DMS153 (cell line): Measurements from ENCODE around the gene PACRG.

Experiments
- DNase-seq: peaks from one replicate; lab custom pipeline; 2025; lab: John Stamatoyannopoulos, UW

The PACRG gene

DNA sequence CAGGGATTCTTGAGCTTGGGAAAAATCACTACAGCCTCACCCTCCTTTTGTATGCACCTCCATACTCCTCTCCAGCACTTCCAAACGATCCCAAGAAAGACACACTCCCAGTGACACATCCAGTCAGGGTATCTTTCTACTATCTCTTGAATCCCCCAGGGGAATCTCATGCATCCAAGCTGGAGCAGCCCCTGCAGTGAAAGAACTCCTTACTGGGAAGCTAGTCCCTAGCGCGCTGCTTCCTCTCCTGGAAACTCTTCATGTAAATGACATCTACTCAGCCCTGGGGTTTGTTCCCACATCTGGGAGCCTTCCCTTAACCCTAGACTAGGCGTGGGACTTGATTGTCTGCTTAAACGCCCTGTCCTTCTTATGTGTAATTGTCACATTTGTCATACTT lies 357.7 kb downstream of the PACRG start:
- DNase-seq, result no peak

- no peak for DNase-seq
Measured at GRCh38 chr6:163085861-163086623, 358.3 kb downstream of the PACRG start.

DNA sequence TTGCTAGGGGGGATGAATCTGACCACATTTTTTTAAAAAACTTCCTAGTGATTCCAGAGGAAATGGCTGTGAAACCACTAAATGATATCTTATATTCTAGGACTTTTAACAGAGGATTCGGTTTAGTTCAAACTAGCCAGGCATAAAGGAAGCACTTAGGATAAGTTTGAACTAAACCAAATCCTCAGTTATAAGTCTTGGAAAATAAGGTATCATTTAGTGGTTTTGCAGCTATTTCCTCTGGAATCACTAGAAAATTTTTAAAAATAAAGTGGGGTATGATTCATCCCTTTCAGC lies 358.8 kb downstream of the PACRG start:
- no peak for DNase-seq

DNA sequence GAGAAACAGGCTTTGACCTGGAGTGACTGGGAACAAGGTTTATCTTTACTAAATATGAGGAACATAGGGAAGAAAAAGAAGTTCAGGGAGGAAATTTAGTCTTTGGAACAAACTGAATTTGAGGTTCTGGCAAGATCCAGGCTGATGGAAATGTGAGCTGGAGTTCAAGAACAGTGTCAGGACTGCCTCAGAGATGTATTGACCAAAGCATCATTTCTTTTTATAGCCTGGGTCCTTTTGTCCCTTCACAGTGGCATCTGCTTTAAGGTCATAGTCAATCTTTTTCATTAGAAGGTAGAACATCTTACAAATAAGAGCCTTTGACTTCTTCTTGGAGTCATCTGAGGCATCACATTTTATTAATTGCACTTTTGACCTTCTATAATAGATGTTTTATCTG lies 360.2 kb downstream of the PACRG start:
- no peak for DNase-seq

- DNase-seq, result no peak
Measured at GRCh38 chr6:163092876-163093275, 365.1 kb downstream of the PACRG start.

GRCh38 chr6:163094881-163095280 lies 367.1 kb downstream of the PACRG start:
- DNase-seq, result no peak

DNA sequence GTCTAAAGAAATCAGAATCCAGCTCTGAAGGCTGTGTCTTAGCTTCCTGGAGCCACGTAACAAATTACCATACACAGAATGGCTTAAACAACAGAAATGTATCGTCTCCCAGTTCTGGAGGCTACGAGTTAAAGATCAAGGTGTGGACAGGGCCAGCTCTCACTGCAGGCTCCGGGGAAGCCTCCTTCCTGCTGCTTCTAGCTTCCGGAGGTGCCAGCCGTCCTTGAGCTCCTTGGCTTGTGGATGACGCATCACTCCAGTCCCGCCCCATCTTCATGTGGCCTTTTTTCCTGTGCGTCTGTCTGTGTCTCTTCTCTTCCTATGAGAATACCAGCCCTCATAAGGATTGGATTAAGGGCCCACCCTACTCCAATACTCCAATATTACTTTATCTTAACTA lies 367.6 kb downstream of the PACRG start:
- DNase-seq, result no peak

DNA sequence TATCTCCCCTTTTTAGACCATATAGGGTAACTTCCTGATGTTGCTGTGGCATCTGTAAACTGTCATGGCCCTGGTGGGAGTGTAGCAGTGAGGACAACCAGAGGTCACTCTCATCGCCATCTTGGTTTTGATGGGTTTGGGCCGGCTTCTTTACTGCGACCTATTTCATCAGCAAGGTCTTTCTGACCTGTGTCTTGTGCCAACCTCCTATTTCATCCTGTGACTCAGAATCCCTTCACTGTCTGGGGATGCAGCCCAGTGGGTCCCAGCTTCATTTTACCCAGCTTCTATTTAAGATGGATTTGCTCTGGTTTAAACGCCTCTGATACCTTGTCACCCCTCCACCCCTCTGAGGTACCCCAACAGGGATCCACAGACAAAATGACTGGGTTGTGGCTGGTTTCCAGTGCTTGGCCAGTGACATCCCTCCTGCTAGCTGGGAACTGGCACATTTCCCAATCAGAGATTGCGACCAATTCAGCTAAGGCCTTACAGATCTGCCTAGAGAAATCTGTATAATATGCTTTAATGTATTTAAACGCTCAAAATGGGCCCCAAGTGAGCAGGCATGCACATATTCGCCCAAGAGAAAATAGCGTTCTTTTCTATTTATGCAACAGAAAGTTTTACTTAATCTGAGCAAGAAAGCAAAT lies 371.2 kb downstream of the PACRG start:
- DNase-seq, result no peak

- DNase-seq, result no peak
Measured at GRCh38 chr6:163099621-163100171, 371.9 kb downstream of the PACRG start.

DNA sequence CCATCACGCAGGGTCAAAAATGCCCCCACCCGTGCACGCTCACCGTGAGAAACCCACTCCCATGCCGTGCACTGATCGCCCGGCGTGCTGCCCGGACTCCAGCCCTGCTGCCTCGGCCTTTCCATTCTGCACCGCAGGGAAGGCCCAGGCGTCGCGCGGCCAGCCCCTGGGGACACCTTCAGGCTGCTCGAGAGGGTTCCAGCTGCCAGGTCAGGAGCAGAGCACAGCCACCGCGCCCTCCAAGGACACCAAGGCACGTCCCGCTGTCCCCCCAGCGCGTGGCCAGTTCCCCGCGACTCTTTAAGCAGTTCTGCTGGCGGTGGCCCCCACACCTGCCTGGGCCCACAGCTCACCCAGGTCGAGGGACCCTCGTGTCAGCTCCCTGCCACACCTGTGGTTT lies 372.5 kb downstream of the PACRG start:
- no peak for DNase-seq

DNA sequence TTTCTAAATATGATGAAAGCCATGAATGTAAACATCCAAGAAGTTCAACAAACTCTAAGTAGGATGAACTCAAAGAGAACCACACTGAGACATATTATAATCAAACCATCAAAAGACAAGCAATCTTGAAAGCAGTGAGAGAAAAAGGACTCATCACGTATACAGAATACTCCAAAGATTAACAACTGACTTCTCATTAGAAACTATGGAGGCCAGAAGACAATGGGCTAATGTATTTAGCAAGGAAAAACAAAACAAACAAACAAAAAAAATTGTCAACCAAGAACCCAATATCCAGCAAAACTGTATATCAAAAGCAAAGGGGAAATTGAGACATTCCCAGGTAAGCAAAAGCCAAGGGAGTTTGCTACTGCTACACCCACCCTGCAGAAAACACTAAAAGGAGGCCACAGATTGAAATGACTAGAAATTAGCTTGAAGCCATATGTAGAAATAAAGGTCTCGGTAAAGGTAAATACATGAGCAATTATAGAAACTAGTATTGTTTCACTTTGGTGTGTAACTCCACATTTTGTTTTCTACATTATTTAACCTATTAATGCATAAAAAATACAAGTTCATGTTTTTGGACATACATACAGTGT lies 385.7 kb downstream of the PACRG start:
- no peak for DNase-seq

DNA sequence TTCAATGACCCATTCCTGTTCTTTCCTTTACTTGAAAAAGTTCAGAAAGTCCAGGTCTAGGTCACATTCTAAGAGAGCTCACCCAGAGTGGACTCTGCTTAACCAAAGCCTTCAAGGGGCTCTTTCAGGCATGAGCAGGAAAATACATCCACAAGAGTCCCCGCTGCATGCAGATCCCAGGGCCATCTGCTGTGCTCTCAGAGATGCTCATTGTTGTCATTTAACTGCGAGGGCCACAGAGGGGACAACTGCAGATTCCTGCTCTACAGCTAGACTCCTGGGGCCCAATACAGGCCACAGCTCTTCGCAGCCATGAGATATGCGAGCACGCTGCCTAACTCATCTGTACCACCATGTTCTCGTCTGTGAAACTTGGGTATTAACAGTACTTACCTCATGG lies 391.2 kb downstream of the PACRG start:
- DNase-seq, result no peak

- no peak for DNase-seq
Measured at GRCh38 chr6:163120223-163120622, 392.4 kb downstream of the PACRG start.

- DNase-seq, result no peak
Measured at GRCh38 chr6:163121270-163121669, 393.5 kb downstream of the PACRG start.

DNA sequence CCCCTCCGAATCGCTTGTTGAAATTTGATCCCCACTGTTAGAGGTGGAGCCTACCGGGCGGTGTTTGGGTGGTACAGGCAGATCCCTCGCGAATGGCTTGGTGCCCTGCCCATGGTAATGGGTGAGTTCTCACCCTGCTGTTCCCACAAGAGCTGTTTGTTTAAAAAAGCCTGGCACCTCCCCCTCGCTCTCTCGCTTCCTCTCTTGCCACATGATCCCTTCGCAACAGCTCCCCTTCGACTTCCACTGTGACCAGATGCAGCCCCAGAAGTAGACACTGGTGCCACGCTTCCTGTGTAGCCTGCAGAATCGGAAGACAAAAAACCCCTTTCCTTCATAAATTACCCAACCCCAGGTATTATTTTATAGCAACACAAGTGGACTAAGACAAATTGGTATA lies 394.6 kb downstream of the PACRG start:
- DNase-seq, result no peak

- DNase-seq, result no peak
Measured at GRCh38 chr6:163123098-163123497, 395.3 kb downstream of the PACRG start.

GRCh38 chr6:163126741-163127140 lies 399.0 kb downstream of the PACRG start:
- DNase-seq, result no peak

DNA sequence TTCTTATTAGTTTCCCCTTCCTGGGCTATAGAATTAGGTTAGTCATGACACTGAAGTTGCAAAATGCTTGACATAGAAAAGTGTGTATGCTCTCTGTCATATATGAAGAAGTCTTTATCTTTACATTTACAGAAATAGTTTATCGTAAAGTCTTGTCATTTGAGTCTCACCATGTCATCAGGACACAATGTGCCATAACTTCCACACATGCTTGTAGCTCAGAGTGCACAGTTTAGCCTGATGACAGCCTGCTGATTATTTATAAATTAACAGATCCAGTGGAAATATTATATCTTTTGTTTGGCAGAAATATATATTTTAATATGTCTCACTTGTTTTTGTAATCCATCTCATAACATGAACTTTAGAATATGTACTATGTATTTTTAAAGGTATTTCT lies 399.8 kb downstream of the PACRG start:
- no peak for DNase-seq

- DNase-seq, result no peak
Measured at GRCh38 chr6:163128324-163128723, 400.6 kb downstream of the PACRG start.

GRCh38 chr6:163132050-163132750 lies 404.4 kb downstream of the PACRG start:
- no peak for DNase-seq

- no peak for DNase-seq
Measured at GRCh38 chr6:163133017-163133416, 405.2 kb downstream of the PACRG start.

DNA sequence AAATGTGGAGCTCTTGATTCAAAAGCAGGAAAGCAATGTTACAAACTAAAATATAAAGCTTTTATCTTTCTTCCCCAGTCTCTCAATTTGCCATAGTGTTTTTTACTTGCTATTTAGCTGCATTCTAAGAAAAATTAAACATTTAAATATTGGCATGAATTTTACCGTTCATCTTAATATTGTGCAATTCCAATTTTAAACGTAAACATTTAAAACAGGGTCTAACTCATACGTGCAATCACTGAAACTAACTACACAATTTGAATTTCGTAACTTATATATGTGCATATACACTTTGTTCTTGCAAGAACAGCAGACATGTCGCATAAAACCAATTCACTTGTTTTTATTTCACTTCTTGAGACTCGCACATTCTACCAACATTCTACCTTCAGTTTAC lies 405.9 kb downstream of the PACRG start:
- no peak for DNase-seq
